ENCODE results near the gene SAFB2. TPM values are rescaled to one million over a fixed set of nuclear protein-coding genes. Genes with fewer than 3 reads are reported as not detected.

SAFB2 gene
- total and polyA plus RNA-seq, 10 of the 15 experiments (the other 5 are each of a cell fraction or from before 2014, with no cell fraction given) = 4.5 to 89.2 (median 42.9) TPM

DNA sequence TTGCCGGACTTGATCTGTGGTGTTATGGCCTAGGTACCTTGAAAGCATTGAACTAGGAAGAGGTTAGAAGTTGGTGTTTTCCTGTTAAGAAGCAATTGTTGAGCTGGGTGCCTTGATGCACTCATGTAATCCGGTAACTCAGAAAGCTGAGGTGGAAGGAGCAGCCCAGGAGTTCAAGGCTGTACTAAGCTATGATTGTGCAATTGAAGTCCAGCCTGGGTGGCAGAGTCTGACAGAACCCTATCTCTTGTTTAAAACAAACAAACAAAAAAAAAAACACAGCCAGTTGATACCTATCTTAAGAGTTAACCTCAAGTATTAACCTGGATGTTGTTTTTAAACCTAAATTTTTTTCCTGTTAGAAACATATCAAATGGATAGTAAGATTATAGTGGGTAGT is 19.6 kb upstream of the SAFB2 start:
- H3K27me3 ChIP-seq (replicated peaks in 1 of 2; ENCODE audit: control insufficient read depth in 2 of 2, insufficient read depth in 2 of 2, low read length in 1 of 2) = no peaks in the 10 kb centered on the region
- H3K9ac ChIP-seq (ENCODE audit: control insufficient read depth, insufficient read depth, low read length) = no peak overlapping the region
- peaks cover 13% of the 10 kb centered on the region for H4K20me1 ChIP-seq (ENCODE audit: control insufficient read depth, insufficient read depth)
- DNase-seq (ENCODE audit: low read depth, low spot score) (no peak), FAIRE-seq (no peak), ATAC-seq (no peak)
- ChIA-PET POLR2A (interaction anchor here (1.5 kb wide), 1 partner anchor 15 kb away, joined by 3 read pairs; no protein-coding TSS in a partner anchor), RAD21 (ENCODE audit: unreplicated experiment) (no interaction called here), CTCF (interaction anchor here (0.7 kb wide), 1 partner anchor 45 kb away, joined by 3 read pairs; no protein-coding TSS in a partner anchor), SMC1A (ENCODE audit: uncharacterized antibody, unreplicated experiment) (interaction anchor here (0.6 kb wide), 1 partner anchor 549 kb away, joined by 3 read pairs; no protein-coding TSS in a partner anchor)
- H3K4me1 ChIP-seq (ENCODE audit: control insufficient read depth, insufficient read depth, low read length) = no peaks in the 10 kb centered on the region
- H3K79me2 ChIP-seq (ENCODE audit: control insufficient read depth, insufficient read depth, low read length) = peaks cover 36% of the 10 kb centered on the region
- H3K27ac ChIP-seq (ENCODE audit: control insufficient read depth, insufficient read depth) = no peak overlapping the region
- in situ Hi-C loops (cut with MboI) = no loop called here
- intact Hi-C loops (cut with micrococcal nuclease; ENCODE audit: unreplicated experiment) = no loop called here
- H3K36me3 ChIP-seq (ENCODE audit: control insufficient read depth in 2 of 2, insufficient read depth in 2 of 2, low read length in 1 of 2) = peaks cover 37 to 52% of the 10 kb centered on the region in 2 experiments
- no TSS peak for BruUV-seq (replicated peaks)
- TF ChIP-seq, protein P1, sequence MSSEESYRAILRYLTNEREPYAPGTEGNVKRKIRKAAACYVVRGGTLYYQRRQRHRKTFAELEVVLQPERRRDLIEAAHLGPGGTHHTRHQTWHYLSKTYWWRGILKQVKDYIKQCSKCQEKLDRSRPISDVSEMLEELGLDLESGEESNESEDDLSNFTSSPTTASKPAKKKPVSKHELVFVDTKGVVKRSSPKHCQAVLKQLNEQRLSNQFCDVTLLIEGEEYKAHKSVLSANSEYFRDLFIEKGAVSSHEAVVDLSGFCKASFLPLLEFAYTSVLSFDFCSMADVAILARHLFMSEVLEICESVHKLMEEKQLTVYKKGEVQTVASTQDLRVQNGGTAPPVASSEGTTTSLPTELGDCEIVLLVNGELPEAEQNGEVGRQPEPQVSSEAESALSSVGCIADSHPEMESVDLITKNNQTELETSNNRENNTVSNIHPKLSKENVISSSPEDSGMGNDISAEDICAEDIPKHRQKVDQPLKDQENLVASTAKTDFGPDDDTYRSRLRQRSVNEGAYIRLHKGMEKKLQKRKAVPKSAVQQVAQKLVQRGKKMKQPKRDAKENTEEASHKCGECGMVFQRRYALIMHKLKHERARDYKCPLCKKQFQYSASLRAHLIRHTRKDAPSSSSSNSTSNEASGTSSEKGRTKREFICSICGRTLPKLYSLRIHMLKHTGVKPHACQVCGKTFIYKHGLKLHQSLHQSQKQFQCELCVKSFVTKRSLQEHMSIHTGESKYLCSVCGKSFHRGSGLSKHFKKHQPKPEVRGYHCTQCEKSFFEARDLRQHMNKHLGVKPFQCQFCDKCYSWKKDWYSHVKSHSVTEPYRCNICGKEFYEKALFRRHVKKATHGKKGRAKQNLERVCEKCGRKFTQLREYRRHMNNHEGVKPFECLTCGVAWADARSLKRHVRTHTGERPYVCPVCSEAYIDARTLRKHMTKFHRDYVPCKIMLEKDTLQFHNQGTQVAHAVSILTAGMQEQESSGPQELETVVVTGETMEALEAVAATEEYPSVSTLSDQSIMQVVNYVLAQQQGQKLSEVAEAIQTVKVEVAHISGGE (CRISPR knock-in tag; IDR thresholded peaks at IDR 0.05) = no peak
- TF ChIP-seq BCL11A (IDR thresholded peaks at IDR 0.05; ENCODE audit: low read depth, low read length) (no peak), JUND (IDR thresholded peaks at IDR 0.05; ENCODE audit: low read depth, low read length) (no peak), RAD51 (IDR thresholded peaks at IDR 0.05) (no peak), NFXL1 (IDR thresholded peaks at IDR 0.05; ENCODE audit: borderline replicate concordance) (no peak)
- H3K9me3 ChIP-seq (replicated peaks; ENCODE audit: control insufficient read depth, insufficient read depth, low read length) = no peaks in the 10 kb centered on the region; the same call in 2 of the 3 replicates
- H3K4me3 ChIP-seq = no peak overlapping the region
- 100% methylated on average over 2 of the region's 2 CpGs for WGBS (ENCODE audit: insufficient coverage, insufficient replicate concordance, low lambda C conversion rate, missing lambda C conversion rate)
- no peak overlapping the region for H2AFZ ChIP-seq (ENCODE audit: control insufficient read depth, low read depth, low read length)
- H3K4me2 ChIP-seq (ENCODE audit: control insufficient read depth, insufficient read depth) = no peak overlapping the region
